Spleen (tissue), 11 donors: Measurements from ENCODE around the gene TRAPPC14. TPM values are rescaled to one million over a fixed set of nuclear protein-coding genes. Genes with fewer than 3 reads are reported as not detected.

Source experiments
- DNase-seq: peaks from one replicate; pipeline ENCODE4 v3.0.0-alpha.2; 2020
- H3K27ac ChIP-seq, 8 donors: fragments of 200-600 bp; sonication (generic) in 7 of 8; 1 replicate in 4 of 8; 2 replicates in 4 of 8; pipeline versions ENCODE4 v1.5.0 to v1.8.0; 2016 to 2021; ENCODE audit warnings: inconsistent platforms in 4 of 8, mild to moderate bottlenecking in 4 of 8, moderate library complexity in 1 of 8
- H3K27me3 ChIP-seq, 7 donors: fragments of 200-600 bp; sonication (generic) in 6 of 7; replicated peaks in 1 of 7; 1 replicate in 4 of 7; 2 replicates in 3 of 7; pipeline versions ENCODE4 v1.5.0 to v1.8.0; 2016 to 2021; ENCODE audit warnings: inconsistent platforms in 3 of 7, mild to moderate bottlenecking in 1 of 7
- H3K36me3 ChIP-seq, 6 donors: fragments of 200-600 bp; sonication (generic) in 5 of 6; 1 replicate in 4 of 6; 2 replicates in 2 of 6; pipeline versions ENCODE4 v1.5.0 to v1.8.0; 2016 to 2021; ENCODE audit warnings: inconsistent platforms in 2 of 6
- H3K4me1 ChIP-seq, 6 donors: fragments of 200-600 bp; sonication (generic) in 5 of 6; 1 replicate in 3 of 6; 2 replicates in 3 of 6; pipeline versions ENCODE4 v1.5.0 to v1.8.0; 2016 to 2021; ENCODE audit warnings: inconsistent platforms in 3 of 6
- H3K4me3 ChIP-seq, 8 donors: fragments of 200-600 bp; sonication (generic) in 7 of 8; 1 replicate in 4 of 8; 2 replicates in 4 of 8; pipeline versions ENCODE4 v1.5.0 to v1.8.0; 2016 to 2021; ENCODE audit warnings: inconsistent platforms in 4 of 8, mild to moderate bottlenecking in 4 of 8, moderate library complexity in 2 of 8
- H3K9me3 ChIP-seq, 8 donors: fragments of 200-600 bp; sonication (generic) in 7 of 8; 1 replicate in 4 of 8; 2 replicates in 4 of 8; pipeline versions ENCODE4 v1.5.0 to v1.8.0; 2016 to 2021; ENCODE audit warnings: inconsistent platforms in 4 of 8
- POLR2A ChIP-seq, 3 donors: fragments of 450-650 bp; IDR thresholded peaks; one replicate each; pipeline ENCODE4 v1.5.1; 2017; ENCODE audit warnings: antibody characterized with exemption in 3 of 3, mild to moderate bottlenecking in 1 of 3
- POLR2AphosphoS5 ChIP-seq, 3 donors: sonication (generic); formaldehyde crosslinking; IDR thresholded peaks; one replicate each; pipeline ENCODE4 v1.5.1; 2017; ENCODE audit warnings: antibody characterized with exemption in 3 of 3
- WGBS, 5 donors: extraction: QIAGEN DNeasy Blood & Tissue Kit in 3 of 5; methylation state at CpG; one replicate each; pipeline versions ENCODE4 v1.1.5 to v1.1.7; 2013 to 2018; 5-methylcytosine and 5-hydroxymethylcytosine counted together
- intact Hi-C: fragments of 100-400 bp; cut with DNase I; formaldehyde crosslinking; loops from one replicate; pipeline ENCODE4 v1.15.0; 2023; ENCODE audit warnings: low total_unique reads
- polyA plus RNA-seq, 3 donors: library from polyadenylated mRNA; stranded (reverse); fragments of 200-250 nt; gene quantifications; one replicate each; pipeline ENCODE4 v1.2.1, GENCODE V29; 2013
- total RNA-seq, 7 donors: library from RNA; depleted of rRNA in 3 of 7; stranded (reverse); fragments of >200 nt in 3 of 7; fragmentation: NEBNext Ultra II Directional in 4 of 7; extraction: Animal tissue kit (Norgen Biotek cat#: 25700) in 4 of 7; gene quantifications; one replicate each; pipeline versions ENCODE4 v1.1.0 to v1.2.1, GENCODE V29; 2016 to 2021
- TF ChIP-seq, protein P1 (sequence below), 11 experiments: fragments of 200-600 bp in 7 of 11; fragments of 450-650 bp in 4 of 11; sonication (generic) in 4 of 11; IDR thresholded peaks in 8 of 11; conservative IDR thresholded peaks in 3 of 11; 1 replicate in 7 of 11; 2 replicates in 4 of 11; pipeline versions ENCODE4 v1.4.0 to v1.8.0; 2016 to 2021; ENCODE audit warnings: antibody characterized with exemption in 11 of 11, inconsistent platforms in 4 of 11, mild to moderate bottlenecking in 1 of 11
- donor health status: healthy with polysubstance abuse.
- donor health status: DM: no; HTN: no; CAD: no; lungs with moderate emphysema.
- donor health status: DM: no; HTN: no; CAD: no.
- donor health status: Bipolar disorder and iron deficiency.
- donor health status: healthy.
- donor health status: DM: no; HTN: no; CAD: no.
- donor health status: DM: yes; HTN: yes; CAD: no.

Gene TRAPPC14
- total and polyA plus RNA-seq, 10 donors: 33.0 to 68.7 (median 49.8) TPM

DNA sequence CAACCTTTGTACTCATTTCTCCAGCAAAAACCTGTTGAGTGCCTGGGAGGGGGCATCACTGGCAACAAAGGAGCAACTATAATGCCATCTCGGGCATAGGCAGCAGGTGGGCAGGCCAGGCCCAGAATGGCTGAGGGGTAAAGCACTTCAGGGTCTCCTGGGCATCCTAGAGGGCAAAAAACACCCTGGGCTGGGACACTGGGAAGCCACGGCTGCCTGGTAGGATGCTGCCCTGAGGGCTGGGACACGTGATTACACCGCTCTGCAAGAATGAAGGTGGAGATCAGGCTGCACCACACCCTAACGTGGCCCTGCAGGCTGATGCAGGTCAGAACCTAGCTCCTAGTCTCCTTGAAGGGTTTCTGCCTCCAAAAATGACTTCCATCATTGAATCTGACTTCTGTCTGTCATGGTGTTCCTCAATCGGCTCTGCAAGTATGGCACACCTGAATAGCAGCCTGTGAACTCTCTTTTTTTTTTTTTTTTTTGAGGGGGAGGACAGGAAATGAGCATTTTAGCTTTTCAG, 4.5 kb upstream of the TRAPPC14 start:
- Histone ChIP-seq H3K4me3 (no peak overlapping the region), H3K4me1 (peaks cover 2 to 49% (median 22%) of the 10 kb centered on the region in 6 donors), H3K27ac (peak overlapping the region in 2 of 8 donors; percentile 32 to 51), H3K27me3 (peaks cover 0 to 30% (median 13%) of the 10 kb centered on the region in 7 donors), H3K9me3 (no peaks in the 10 kb centered on the region), H3K36me3 (no peaks in the 10 kb centered on the region)
- TF ChIP-seq POLR2A (IDR thresholded peaks at IDR 0.05): no peak
- TF ChIP-seq, protein P1, sequence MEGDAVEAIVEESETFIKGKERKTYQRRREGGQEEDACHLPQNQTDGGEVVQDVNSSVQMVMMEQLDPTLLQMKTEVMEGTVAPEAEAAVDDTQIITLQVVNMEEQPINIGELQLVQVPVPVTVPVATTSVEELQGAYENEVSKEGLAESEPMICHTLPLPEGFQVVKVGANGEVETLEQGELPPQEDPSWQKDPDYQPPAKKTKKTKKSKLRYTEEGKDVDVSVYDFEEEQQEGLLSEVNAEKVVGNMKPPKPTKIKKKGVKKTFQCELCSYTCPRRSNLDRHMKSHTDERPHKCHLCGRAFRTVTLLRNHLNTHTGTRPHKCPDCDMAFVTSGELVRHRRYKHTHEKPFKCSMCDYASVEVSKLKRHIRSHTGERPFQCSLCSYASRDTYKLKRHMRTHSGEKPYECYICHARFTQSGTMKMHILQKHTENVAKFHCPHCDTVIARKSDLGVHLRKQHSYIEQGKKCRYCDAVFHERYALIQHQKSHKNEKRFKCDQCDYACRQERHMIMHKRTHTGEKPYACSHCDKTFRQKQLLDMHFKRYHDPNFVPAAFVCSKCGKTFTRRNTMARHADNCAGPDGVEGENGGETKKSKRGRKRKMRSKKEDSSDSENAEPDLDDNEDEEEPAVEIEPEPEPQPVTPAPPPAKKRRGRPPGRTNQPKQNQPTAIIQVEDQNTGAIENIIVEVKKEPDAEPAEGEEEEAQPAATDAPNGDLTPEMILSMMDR (IDR thresholded peaks at IDR 0.05 in 8 of 11, conservative IDR thresholded peaks at IDR 0.05 in 3 of 11): no peak
- no peak for TF ChIP-seq POLR2AphosphoS5 (IDR thresholded peaks at IDR 0.05)
- intact Hi-C loops: no loop called here
- DNase-seq: peak; percentile 73
- 58 to 75% (median 70%) methylated on average over 5 to 6 of the region's 6 CpGs for WGBS, 5 donors

DNA sequence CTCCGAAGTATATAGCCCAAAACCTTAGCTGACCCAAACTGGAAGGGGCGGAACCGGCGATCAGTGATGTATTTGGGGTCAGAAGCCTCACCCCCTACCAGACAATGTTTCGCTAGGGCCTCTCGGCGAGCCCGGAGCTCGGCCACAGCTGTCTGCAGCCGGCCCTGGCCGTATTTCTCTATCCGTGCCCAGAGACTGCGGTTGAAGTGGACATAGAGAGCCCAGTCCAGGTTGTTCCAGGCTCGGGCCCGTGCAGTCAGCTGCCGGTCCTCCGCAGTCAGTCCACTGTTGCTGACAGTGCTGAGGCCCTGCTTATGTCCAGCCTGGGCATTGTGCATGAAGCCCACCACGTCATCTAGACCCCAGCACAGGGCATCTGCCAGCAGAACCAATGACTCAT, 1.5 kb upstream of the TRAPPC14 start:
- TF ChIP-seq POLR2AphosphoS5 (IDR thresholded peaks at IDR 0.05): no peak
- TF ChIP-seq POLR2A (IDR thresholded peaks at IDR 0.05): no peak
- Histone ChIP-seq H3K27me3 (peaks cover 0 to 6% (median 0%) of the 10 kb centered on the region in 7 donors), H3K9me3 (no peaks in the 10 kb centered on the region), H3K27ac (no peak overlapping the region), H3K4me3 (no peak overlapping the region), H3K36me3 (peaks cover 0 to 23% (median 16%) of the 10 kb centered on the region in 6 donors), H3K4me1 (peaks cover 10 to 61% (median 36%) of the 10 kb centered on the region in 6 donors)
- intact Hi-C loops: no loop called here
- no peak for DNase-seq
- 93 to 97% (median 95%) methylated on average over 17 to 18 of the region's 18 CpGs for WGBS, 5 donors

DNA sequence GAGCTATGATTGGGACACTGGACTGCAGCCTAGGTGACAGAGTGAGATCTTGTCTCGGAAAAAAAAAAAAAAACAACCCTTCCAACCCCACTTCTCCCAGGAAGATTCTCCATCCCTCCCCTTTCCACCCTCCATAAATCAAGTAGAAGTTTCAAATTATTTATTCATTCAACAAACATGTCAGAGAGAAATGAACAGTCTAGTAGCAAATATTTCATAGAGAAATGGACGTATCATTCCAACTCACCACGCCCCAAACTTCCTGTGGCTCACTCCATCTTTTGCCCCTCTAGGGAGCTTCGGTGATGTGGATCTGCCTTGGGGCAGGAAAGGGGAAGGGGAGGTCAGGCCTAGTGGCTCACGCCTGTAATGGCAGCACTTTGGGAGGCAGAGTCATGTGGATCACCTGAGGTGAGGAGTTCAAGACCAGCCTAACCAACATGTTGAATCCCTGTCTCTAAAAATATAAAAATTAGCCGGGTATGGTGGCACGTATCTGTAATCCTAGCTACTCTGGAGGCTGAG, 638 bp upstream of the TRAPPC14 start:
- DNase-seq: no peak
- peaks cover 0 to 32% (median 25%) of the 10 kb centered on the region in 6 donors for H3K36me3 ChIP-seq

DNA sequence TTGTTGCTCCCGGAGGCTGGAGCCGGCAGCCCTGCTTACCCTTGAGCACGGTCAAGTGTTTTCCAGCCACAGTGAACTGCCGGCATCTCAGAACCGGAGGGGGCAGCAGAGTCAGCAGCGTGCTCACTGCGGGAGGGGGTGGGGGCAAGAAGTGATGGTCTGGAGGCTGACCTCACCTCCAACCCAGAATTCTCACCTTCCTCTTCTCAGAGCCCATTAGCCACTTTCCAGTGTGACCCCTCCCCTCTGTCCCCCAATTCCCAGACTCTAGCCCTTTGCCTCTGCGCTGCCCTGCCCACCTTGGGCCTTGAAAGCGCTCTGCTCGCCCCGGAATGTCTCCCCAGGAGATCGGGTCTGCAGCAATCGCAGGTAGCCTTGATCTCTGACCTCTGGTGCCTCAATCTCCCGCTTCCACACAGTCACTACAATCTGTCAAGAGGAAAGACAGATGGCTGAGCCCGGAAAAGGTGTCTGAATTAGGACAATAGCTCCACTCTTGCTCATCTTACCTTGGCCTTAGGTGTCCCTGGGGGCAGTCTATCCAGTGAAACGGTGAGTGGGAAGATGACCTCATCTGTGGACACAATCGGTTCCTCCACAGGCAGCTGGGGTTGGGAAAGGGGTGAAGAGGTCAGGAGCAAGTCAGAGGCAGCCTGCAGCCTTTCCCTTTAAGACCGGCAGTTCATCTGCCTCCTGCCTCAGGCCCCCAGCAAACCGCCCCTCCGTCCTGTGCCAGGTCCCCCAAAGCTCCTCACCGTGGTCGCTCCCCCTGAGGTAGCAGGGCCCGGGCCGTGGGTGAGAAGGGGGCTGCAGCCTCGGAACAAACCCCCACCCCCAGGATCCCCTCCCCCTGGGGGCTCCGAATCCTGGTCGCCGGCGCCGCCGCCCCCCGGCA, 942 bp downstream of the TRAPPC14 start:
- TF ChIP-seq POLR2A (IDR thresholded peaks at IDR 0.05) (no peak), POLR2AphosphoS5 (IDR thresholded peaks at IDR 0.05) (peak in 1 of 3 donors; percentile 35)
- TF ChIP-seq, protein P1 (IDR thresholded peaks at IDR 0.05 in 8 of 11, conservative IDR thresholded peaks at IDR 0.05 in 3 of 11): peak in 1 of 11 experiments; percentile 7
- 26 to 64% (median 28%) methylated on average over 17 to 32 of the region's 32 CpGs for WGBS, 5 donors
- Histone ChIP-seq H3K27ac (peak overlapping the region; percentile 88 to 97 (median 95)), H3K27me3 (no peaks in the 10 kb centered on the region), H3K4me1 (peaks cover 11 to 70% (median 55%) of the 10 kb centered on the region in 6 donors), H3K9me3 (no peaks in the 10 kb centered on the region), H3K4me3 (peak overlapping the region; percentile 73 to 98 (median 91)), H3K36me3 (peaks cover 0 to 48% (median 36%) of the 10 kb centered on the region in 6 donors)
- peak; percentile 85 for DNase-seq
- intact Hi-C loops: no loop called here

More for the DNA sequence above, 638 bp upstream of the TRAPPC14 start:
- WGBS, 5 donors: 54 to 70% (median 58%) methylated on average over 7 of the region's 7 CpGs
- peak overlapping the region; percentile 88 to 97 (median 95) for H3K27ac ChIP-seq
- H3K4me3 ChIP-seq: peak overlapping the region; percentile 73 to 98 (median 91)
- H3K27me3 ChIP-seq: peaks cover 0 to 5% (median 0%) of the 10 kb centered on the region in 7 donors
- H3K4me1 ChIP-seq: peaks cover 10 to 70% (median 43%) of the 10 kb centered on the region in 6 donors
- no peaks in the 10 kb centered on the region for H3K9me3 ChIP-seq
- TF ChIP-seq POLR2AphosphoS5 (IDR thresholded peaks at IDR 0.05): no peak
- TF ChIP-seq, protein P1 (IDR thresholded peaks at IDR 0.05 in 8 of 11, conservative IDR thresholded peaks at IDR 0.05 in 3 of 11): peak in 1 of 11 experiments; percentile 19
- intact Hi-C loops: no loop called here
